Stimulated activated CD4-positive, alpha-beta T cell treated with anti-CD3 and anti-CD28 coated beads, Interleukin-12 subunit alpha, Interleukin-12 subunit beta, amount 100 ng/mL, for 4 hours (primary cell): ENCODE data around the gene PIP4P1.
"Not testable (repeated sequence)": the region's sequence is repeated elsewhere in the genome, so short reads cannot be mapped to it uniquely, and the experiment has no call there.

Experiments
- DNase-seq: peaks from one replicate; pipeline ENCODE4 v3.0.0-alpha.2; 2020

Gene PIP4P1

GRCh38 chr14:20472536-20473169, 11.4 kb upstream of the PIP4P1 start:
- no peak for DNase-seq

GRCh38 chr14:20470603-20470901, 9.3 kb upstream of the PIP4P1 start:
- no peak for DNase-seq

GRCh38 chr14:20469890-20470602, 8.8 kb upstream of the PIP4P1 start:
- DNase-seq = peak; percentile 41

GRCh38 chr14:20469242-20469889, 8.1 kb upstream of the PIP4P1 start, which contains the start of gene PNP:
PNP (plus strand) TSS chr14:20469406; CDS start chr14:20469525, 119 bp downstream.
- peak; percentile 82 for DNase-seq

- no peak for DNase-seq
Observed at GRCh38 chr14:20468764-20469241, 7.6 kb upstream of the PIP4P1 start.

- peak; percentile 48 for DNase-seq
Observed at GRCh38 chr14:20460458-20461224, 593 bp downstream of the PIP4P1 start.

GRCh38 chr14:20458031-20458789, 3.0 kb downstream of the PIP4P1 start:
- DNase-seq = no peak

GRCh38 chr14:20456971-20457370, 4.3 kb downstream of the PIP4P1 start:
- no peak for DNase-seq

- no peak for DNase-seq
Observed at GRCh38 chr14:20455355-20456300, 5.6 kb downstream of the PIP4P1 start.

- DNase-seq = peak; percentile 94
Observed at GRCh38 chr14:20454516-20455354, 6.5 kb downstream of the PIP4P1 start, which contains the start of the genes APEX1 and OSGEP. APEX1 (plus strand) TSS chr14:20455226; CDS start chr14:20455646, 420 bp downstream. OSGEP (minus strand) TSS chr14:20454812; CDS start chr14:20454683, 129 bp downstream.

GRCh38 chr14:20452831-20453230, 8.4 kb downstream of the PIP4P1 start:
- DNase-seq = not testable (repeated sequence)

GRCh38 chr14:20446889-20447288, 14.3 kb downstream of the PIP4P1 start:
- no peak for DNase-seq

GRCh38 chr14:20443650-20444049, 17.6 kb downstream of the PIP4P1 start:
- not testable (repeated sequence) for DNase-seq

- no peak for DNase-seq
Observed at GRCh38 chr14:20441461-20441860, 19.8 kb downstream of the PIP4P1 start.

- no peak for DNase-seq
Observed at GRCh38 chr14:20440882-20441281, 20.4 kb downstream of the PIP4P1 start.

- no peak for DNase-seq
Observed at GRCh38 chr14:20440465-20440864, 20.8 kb downstream of the PIP4P1 start.

- no peak for DNase-seq
Observed at GRCh38 chr14:20438664-20439063, 22.6 kb downstream of the PIP4P1 start.

GRCh38 chr14:20436363-20436755, 24.9 kb downstream of the PIP4P1 start:
- no peak for DNase-seq

- no peak for DNase-seq
Observed at GRCh38 chr14:20435582-20436362, 25.5 kb downstream of the PIP4P1 start, which contains the start of gene KLHL33. KLHL33 (minus strand) TSS chr14:20436166; CDS start chr14:20435811, 355 bp downstream.
